Hepatocyte (in vitro differentiated cells): ENCODE results near the gene CDK16.

ENCODE experiments used
- CTCF ChIP-seq: fragments of 200-600 bp; sonication (generic); IDR thresholded peaks from 2 replicates; pipeline ENCODE4 v1.5.1; 2016; ENCODE audit warnings: antibody characterized with exemption, mild to moderate bottlenecking; ENCODE audit not compliant: poor library complexity
- EZH2 ChIP-seq: fragments of 200-600 bp; sonication (generic); IDR thresholded peaks from 2 replicates; pipeline ENCODE4 v1.6.1; 2016; ENCODE audit warnings: antibody characterized with exemption, mild to moderate bottlenecking, borderline replicate concordance
- EZH2phosphoT487 ChIP-seq: fragments of 200-600 bp; sonication (generic); IDR thresholded peaks from one replicate; pipeline ENCODE4 v1.6.1; 2018; ENCODE audit warnings: antibody characterized with exemption, mild to moderate bottlenecking, low read depth, moderate library complexity; ENCODE audit not compliant: unreplicated experiment, severe bottlenecking

GRCh38 chrX:47243351-47243750, 24.9 kb downstream of the CDK16 start:
- no peak for TF ChIP-seq CTCF
- no peak for TF ChIP-seq EZH2phosphoT487
- no peak for TF ChIP-seq EZH2
